ES-I3 (cell line): ENCODE results near the gene FTCD.
"Not testable (repeated sequence)": the region's sequence is repeated elsewhere in the genome, so short reads cannot be mapped to it uniquely, and the experiment has no call there.

Experiments
- H3K36me3 ChIP-seq: 2 replicates; pipeline ENCODE4 v1.6.1; 2013; ENCODE audit warnings: mild to moderate bottlenecking, low read length, control low read depth, moderate library complexity; ENCODE audit not compliant: insufficient read depth
- H3K4me1 ChIP-seq: 2 replicates; pipeline ENCODE4 v1.6.1; 2013; ENCODE audit warnings: mild to moderate bottlenecking, control low read depth, low read length; ENCODE audit not compliant: insufficient read depth
- H3K9ac ChIP-seq: 2 replicates; pipeline ENCODE4 v1.6.1; 2013; ENCODE audit warnings: low read depth, mild to moderate bottlenecking, low read length, moderate library complexity
- H3K9me3 ChIP-seq: 2 replicates; pipeline ENCODE4 v1.6.1; 2013; ENCODE audit warnings: mild to moderate bottlenecking, low read length, moderate library complexity; ENCODE audit not compliant: control insufficient read depth, insufficient read depth

FTCD gene

GRCh38 chr21:46191257-46191685, 35.9 kb upstream of the FTCD start:
- Histone ChIP-seq H3K9me3 (no peaks in the 10 kb centered on the region), H3K9ac (no peak overlapping the region), H3K4me1 (peaks cover 23% of the 10 kb centered on the region), H3K36me3 (peaks cover 4% of the 10 kb centered on the region; the same call in 1 of the 2 replicates)

- Histone ChIP-seq H3K9me3 (no peaks in the 10 kb centered on the region), H3K9ac (no peak overlapping the region), H3K4me1 (peaks cover 23% of the 10 kb centered on the region), H3K36me3 (peaks cover under 1% of the 10 kb centered on the region; the same call in 1 of the 2 replicates)
Observed at GRCh38 chr21:46190491-46191131, 35.2 kb upstream of the FTCD start.

DNA sequence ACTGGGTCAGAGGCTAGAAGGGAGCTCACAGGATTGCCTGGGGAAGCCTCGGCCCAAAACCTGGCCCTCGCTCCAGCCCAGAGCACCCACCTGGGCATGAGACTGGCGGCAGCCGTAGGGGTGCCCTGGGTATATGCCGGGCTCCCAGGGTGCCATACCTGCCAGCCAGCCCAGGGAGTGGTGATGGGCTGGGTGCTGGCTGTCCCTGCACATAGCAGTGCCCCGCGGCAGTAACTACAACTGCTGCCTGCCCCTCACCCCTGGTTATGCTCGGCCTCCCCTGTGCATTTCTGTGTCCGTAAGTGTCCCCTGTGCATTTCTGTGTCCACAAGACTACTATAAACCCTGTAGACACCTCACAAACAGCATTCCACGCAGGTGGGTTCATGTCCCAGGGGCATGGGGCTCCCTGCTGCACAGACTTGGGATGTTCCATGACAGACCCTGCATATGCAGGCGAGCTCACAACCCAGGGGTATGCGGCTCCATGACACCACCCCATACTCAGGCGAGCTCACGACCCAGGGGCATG, 34.6 kb upstream of the FTCD start:
- H3K36me3 ChIP-seq = no peaks in the 10 kb centered on the region; the same call in 1 of the 2 replicates
- H3K9ac ChIP-seq = no peak overlapping the region
- H3K9me3 ChIP-seq = no peaks in the 10 kb centered on the region
- peaks cover 23% of the 10 kb centered on the region for H3K4me1 ChIP-seq

GRCh38 chr21:46189213-46189958, 34.0 kb upstream of the FTCD start:
- Histone ChIP-seq H3K9ac (no peak overlapping the region), H3K9me3 (no peaks in the 10 kb centered on the region), H3K4me1 (peaks cover 23% of the 10 kb centered on the region), H3K36me3 (no peaks in the 10 kb centered on the region; the same call in 1 of the 2 replicates)

GRCh38 chr21:46188226-46189212, 33.1 kb upstream of the FTCD start:
- no peaks in the 10 kb centered on the region for H3K9me3 ChIP-seq
- H3K4me1 ChIP-seq = peaks cover 23% of the 10 kb centered on the region
- no peaks in the 10 kb centered on the region for H3K36me3 ChIP-seq
- H3K9ac ChIP-seq = no peak overlapping the region

DNA sequence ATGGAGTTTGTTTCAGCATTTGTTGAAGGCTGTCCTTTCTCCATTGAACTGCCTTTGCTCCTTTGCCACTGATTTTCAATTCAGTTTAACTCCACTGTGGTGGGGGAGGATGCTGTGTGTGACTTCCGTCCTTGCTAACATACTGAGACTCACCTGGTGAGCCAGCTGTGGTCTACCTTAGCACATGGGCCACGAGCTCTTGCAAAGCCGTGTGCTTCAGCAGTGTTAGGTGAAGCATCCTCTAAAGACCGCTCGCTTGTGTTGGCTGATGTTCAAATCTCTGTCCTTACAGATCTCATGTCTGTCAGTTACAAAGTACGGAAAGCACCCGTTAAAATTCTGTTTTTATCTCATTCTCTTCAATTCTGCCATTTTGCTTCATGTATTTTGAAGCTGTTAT, 32.4 kb upstream of the FTCD start:
- Histone ChIP-seq H3K36me3 (no peaks in the 10 kb centered on the region), H3K9me3 (no peaks in the 10 kb centered on the region), H3K9ac (no peak overlapping the region), H3K4me1 (peaks cover 23% of the 10 kb centered on the region)

DNA sequence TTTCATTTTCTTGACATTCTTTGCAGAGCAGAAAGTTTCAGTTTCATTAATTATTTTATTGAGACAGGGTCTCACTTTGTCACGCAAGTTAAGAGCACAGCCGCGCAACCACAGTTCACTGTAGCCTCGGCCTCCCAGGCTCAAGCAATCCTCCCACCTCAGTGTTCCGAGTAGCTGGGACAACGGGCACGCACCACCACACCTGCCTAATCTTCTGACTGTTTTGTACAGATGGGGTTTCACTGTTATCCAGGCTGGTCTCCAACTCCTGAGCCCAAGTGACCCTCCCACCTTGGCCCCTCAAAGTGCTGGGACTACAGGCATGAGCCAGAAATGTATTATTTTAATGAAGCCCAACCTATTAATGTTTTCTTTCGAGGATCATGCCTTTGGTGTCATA, 31.9 kb upstream of the FTCD start:
- Histone ChIP-seq H3K4me1 (peaks cover 23% of the 10 kb centered on the region), H3K9ac (no peak overlapping the region), H3K9me3 (no peaks in the 10 kb centered on the region), H3K36me3 (no peaks in the 10 kb centered on the region)

DNA sequence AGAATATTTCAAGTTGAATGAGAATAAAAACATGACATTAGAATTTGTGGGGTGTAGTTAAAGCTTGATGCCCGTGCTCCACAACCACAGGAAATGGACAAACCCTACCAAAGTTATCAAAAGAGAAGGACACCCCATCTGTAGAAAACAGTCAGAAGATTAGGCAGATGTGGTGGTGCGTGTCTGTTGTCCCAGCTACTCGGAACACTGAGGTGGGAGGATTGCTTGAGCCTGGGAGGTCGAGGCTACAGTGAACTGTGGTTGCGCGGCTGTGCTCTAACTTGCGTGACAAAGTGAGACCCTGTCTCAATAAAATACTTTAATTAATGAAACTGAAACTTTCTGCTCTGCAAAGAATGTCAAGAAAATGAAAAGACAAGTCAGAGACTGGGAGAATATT, 30.3 kb upstream of the FTCD start:
- no peak overlapping the region for H3K9ac ChIP-seq

GRCh38 chr21:46184625-46185555, 29.5 kb upstream of the FTCD start:
- H3K4me1 ChIP-seq = peaks cover 29% of the 10 kb centered on the region
- H3K9me3 ChIP-seq = no peaks in the 10 kb centered on the region
- no peaks in the 10 kb centered on the region for H3K36me3 ChIP-seq
- peak overlapping the region; percentile 87 for H3K9ac ChIP-seq

More for the DNA sequence above, 30.3 kb upstream of the FTCD start:
- Histone ChIP-seq H3K36me3 (no peaks in the 10 kb centered on the region), H3K4me1 (peaks cover 24% of the 10 kb centered on the region), H3K9me3 (no peaks in the 10 kb centered on the region)

- Histone ChIP-seq H3K9ac (peak within 1 kb of the TSS; percentile 87), H3K9me3 (no peaks in the 10 kb centered on the region), H3K4me1 (peaks cover 21% of the 10 kb centered on the region)
Observed at GRCh38 chr21:46183910-46184624, 28.7 kb upstream of the FTCD start, which contains the start of gene SPATC1L. TSS of gene SPATC1L (minus strand) at chr21:46184459. CDS start at chr21:46182816, 1,643 bp downstream.

GRCh38 chr21:46183337-46183909, 28.0 kb upstream of the FTCD start:
- not testable (repeated sequence) for H3K36me3 ChIP-seq, H3K9me3 ChIP-seq
- Histone ChIP-seq H3K4me1 (peaks cover 15% of the 10 kb centered on the region), H3K9ac (peak overlapping the region; percentile 73; the same call in 1 of the 2 replicates)

More at GRCh38 chr21:46183910-46184624, 28.7 kb upstream of the FTCD start, which contains the start of gene SPATC1L:
- H3K36me3 ChIP-seq = no peaks in the 10 kb centered on the region

DNA sequence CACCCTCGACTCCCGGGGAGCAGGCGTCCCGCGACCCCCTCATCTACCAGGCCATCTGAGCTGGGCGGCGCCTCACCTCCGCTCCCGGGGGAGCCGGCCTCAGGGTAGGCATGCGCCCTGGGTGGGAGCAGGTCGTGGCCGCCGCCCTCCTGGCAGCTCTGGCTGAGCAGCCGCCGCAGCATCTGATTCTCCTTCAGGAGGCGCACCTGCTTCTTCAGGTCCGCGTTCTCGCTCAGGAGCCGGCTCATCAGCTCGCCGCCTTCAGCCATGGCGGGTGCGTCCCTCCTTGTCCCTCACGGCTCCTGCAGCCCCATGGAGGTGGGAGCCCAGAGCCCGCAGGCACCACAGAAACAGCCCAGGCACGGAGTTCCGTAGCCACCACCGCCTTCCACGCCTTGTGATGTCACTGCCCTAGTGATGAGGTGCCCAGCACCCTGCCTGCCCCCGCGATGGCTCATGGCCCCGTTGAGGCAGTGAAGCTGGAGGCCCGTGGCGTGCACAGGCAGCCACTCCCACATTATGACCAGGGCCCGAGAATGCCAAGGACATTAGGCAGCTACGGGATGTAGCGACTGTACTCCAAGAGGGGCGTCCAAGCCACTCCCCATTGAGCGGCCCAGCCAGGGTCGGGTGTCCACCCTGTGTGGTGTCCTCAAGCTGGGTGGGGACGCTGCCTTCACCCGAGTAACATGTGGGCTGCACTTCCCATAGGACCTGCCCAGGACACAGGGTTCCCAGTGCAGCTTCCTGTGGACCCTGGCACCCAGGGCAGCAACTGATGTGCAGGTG, 27.4 kb upstream of the FTCD start:
- H3K9me3 ChIP-seq = no peaks in the 10 kb centered on the region
- H3K4me1 ChIP-seq = peaks cover 9% of the 10 kb centered on the region
- H3K9ac ChIP-seq = no peak overlapping the region
- H3K36me3 ChIP-seq = no peaks in the 10 kb centered on the region
